AML-193 (cell line): Measurements from ENCODE around the gene SNX22.
"Not testable (repeated sequence)": the region's sequence is repeated elsewhere in the genome, so short reads cannot be mapped to it uniquely, and the experiment has no call there.

Experiments
- DNase-seq, 2 experiments: peaks; one replicate each; lab custom pipeline; 2025; lab: John Stamatoyannopoulos, UW

SNX22 gene

GRCh38 chr15:64151727-64152506 lies at the start of gene SNX22:
Gene SNX22, plus strand, starts transcription at chr15:64151731. Its CDS starts 45 bp downstream, at chr15:64151776.
- no peak for DNase-seq

GRCh38 chr15:64102497-64102896 lies 49.0 kb upstream of the SNX22 start:
- DNase-seq, result no peak

- peak; percentile 40 to 59 for DNase-seq
Measured at GRCh38 chr15:64105113-64105704, 46.3 kb upstream of the SNX22 start.

GRCh38 chr15:64107337-64107736 lies 44.2 kb upstream of the SNX22 start:
- no peak for DNase-seq

- DNase-seq, result not testable (repeated sequence)
Measured at GRCh38 chr15:64110108-64110701, 41.3 kb upstream of the SNX22 start.

- DNase-seq, result no peak
Measured at GRCh38 chr15:64110950-64111678, 40.4 kb upstream of the SNX22 start.

DNA sequence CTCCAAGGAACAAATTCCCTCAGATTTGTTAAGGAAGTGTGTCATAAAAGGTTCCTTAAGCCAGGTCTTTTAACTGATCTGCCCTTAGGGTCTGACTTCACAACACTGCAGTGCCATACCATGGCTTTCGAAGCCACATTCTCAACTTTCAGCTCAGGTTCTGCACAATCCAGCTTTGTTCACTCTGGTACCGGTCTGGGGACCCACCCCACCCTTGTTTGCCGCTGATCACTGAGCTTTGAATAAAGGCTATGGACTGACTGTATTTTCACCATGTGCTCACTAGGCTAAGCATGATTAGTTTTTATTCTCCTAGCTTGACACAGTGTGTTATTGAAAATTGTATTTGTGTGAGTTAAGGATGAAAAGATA lies 39.9 kb upstream of the SNX22 start:
- DNase-seq, result no peak

GRCh38 chr15:64112073-64112772 lies 39.3 kb upstream of the SNX22 start:
- DNase-seq, result no peak

- peak; percentile 64 to 70 for DNase-seq
Measured at GRCh38 chr15:64112904-64113303, 38.6 kb upstream of the SNX22 start.

GRCh38 chr15:64117759-64118487 lies 33.6 kb upstream of the SNX22 start:
- no peak for DNase-seq

GRCh38 chr15:64120322-64120721 lies 31.2 kb upstream of the SNX22 start:
- DNase-seq, result not testable (repeated sequence)

DNA sequence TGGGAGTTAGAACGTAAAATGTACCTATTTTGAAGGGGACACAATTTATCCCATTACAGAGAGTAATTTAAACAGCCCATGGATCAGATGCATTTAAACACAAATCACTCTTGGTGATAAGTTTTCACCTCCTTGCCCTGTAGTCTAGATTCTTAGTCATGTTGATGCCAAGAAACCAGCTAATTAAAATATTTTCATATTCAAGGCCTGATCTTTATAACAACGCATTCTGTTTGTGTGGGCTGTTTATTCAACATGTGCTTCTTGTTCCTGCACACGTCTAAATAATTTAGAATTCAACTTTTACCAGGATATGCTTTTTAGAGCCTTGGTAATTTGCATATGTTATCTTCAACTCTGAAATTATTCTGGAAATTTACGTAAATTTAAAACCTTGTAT lies 29.9 kb upstream of the SNX22 start:
- DNase-seq, result no peak

DNA sequence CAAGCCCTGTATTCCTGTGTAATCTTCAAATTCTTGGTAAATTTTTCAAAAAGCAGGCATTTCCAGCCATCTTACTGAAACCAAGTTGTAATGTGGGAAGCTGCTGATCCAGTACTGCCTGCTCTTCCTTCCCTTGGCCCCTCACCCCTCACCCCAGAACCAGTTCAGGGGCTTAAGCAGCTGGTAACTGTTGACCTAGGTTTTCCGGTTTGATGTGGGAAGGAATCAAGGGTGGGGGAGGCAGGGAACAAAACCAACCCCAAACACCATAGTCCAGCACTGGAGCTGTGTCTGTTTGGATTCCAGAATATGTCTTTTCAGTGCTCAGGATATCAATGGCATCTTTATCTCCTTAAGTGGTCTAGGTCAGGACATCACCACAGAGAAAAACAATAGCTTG lies 29.1 kb upstream of the SNX22 start:
- no peak for DNase-seq

- no peak for DNase-seq
Measured at GRCh38 chr15:64122936-64123351, 28.6 kb upstream of the SNX22 start.

DNA sequence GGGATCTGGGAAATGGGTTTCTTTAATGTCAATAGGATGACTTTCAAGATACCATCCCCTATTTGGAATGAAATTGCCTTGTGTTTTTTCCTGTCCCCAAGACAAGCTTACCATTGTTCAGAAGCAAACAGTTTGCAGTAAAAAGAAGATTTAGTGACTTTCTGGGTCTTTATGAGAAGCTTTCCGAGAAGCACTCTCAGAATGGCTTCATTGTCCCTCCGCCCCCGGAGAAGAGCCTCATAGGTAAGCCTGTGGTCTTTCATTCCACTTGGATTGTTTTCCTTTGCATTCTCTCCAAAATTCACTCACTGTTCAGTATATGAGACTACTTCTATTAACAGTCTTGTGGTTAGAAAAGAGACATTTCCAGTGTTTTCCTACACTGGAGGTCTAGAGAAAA lies 25.6 kb upstream of the SNX22 start:
- no peak for DNase-seq

- no peak for DNase-seq
Measured at GRCh38 chr15:64127521-64128270, 23.8 kb upstream of the SNX22 start.

DNA sequence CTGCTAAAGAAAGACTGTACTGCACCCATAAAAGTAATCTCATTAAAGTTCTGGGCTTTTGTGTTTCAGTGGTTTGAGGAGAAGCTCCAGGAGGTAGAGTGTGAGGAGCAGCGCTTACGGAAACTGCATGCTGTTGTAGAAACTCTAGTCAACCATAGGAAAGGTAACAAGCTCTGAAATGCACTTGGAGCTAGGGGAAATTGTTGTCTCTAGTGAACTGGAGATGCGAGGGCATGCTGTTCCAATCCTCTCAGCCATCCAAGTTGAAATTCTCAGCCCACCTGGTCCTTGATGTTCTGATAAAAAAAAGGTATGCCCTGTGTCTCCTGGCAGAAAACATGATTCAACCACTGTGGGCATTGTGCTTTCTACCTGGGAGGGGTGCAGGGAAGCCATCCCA lies 21.4 kb upstream of the SNX22 start:
- DNase-seq, result no peak

DNA sequence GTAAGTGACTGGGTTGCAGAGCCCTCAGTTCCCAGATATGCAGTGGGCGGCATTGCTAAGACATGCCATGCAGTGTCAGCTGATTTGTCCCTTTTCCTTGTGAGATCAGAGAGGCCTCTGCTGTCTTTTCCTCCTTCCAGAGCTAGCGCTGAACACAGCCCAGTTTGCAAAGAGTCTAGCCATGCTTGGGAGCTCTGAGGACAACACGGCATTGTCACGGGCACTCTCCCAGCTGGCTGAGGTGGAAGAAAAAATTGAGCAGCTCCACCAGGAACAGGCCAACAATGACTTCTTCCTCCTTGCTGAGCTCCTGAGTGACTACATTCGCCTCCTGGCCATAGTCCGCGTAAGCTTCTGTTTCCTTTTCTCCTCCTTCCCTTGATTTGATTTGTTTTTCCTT lies 20.0 kb upstream of the SNX22 start:
- DNase-seq, result no peak

DNA sequence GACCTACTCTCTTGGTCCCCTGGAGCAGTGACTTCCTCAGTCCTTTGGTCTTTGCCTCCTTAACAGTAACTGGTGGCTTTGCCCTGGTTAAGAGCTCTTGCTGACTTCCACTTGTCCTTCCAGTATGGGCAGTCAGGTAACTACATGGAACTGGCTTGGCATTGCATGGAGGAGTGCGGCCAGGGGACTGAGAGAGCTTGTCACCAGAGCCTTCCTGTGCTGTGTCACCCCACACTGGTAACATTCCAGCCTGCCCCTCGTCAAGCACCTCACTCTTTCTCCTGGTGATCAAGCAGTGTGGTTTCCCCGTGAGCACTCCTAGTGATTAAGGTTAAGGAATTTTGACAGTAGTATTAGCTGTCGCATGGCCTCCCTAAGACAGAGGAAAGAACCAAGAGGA lies 19.3 kb upstream of the SNX22 start:
- DNase-seq, result no peak

GRCh38 chr15:64133623-64134344 lies 17.7 kb upstream of the SNX22 start:
- DNase-seq, result no peak
